HG03066 (cell line): ENCODE measurements around the gene SHROOM2.

ENCODE experiments used
- ATAC-seq: cut with Tn5 transposase; IDR thresholded peaks from one replicate; pipeline ENCODE4 v1.9.1; 2021; ENCODE audit warnings: low read depth; ENCODE audit not compliant: unreplicated experiment

SHROOM2 gene

GRCh38 chrX:9860826-9861225 is 74.6 kb downstream of the SHROOM2 start:
- ATAC-seq = no peak

- ATAC-seq = no peak
Measured at GRCh38 chrX:9861711-9862110, 75.5 kb downstream of the SHROOM2 start.

- no peak for ATAC-seq
Measured at GRCh38 chrX:9862525-9862924, 76.3 kb downstream of the SHROOM2 start.

GRCh38 chrX:9862953-9863352 is 76.7 kb downstream of the SHROOM2 start:
- ATAC-seq = no peak

GRCh38 chrX:9864011-9864410 is 77.8 kb downstream of the SHROOM2 start:
- ATAC-seq = no peak

GRCh38 chrX:9865804-9866472 is 79.7 kb downstream of the SHROOM2 start:
- ATAC-seq = no peak

GRCh38 chrX:9866633-9867032 is 80.4 kb downstream of the SHROOM2 start:
- ATAC-seq = no peak

- ATAC-seq = no peak
Measured at GRCh38 chrX:9867226-9867625, 81.0 kb downstream of the SHROOM2 start.

- ATAC-seq = no peak
Measured at GRCh38 chrX:9867753-9868152, 81.5 kb downstream of the SHROOM2 start.

GRCh38 chrX:9871701-9872268 is 85.6 kb downstream of the SHROOM2 start:
- ATAC-seq = no peak

- ATAC-seq = no peak
Measured at GRCh38 chrX:9873360-9873759, 87.1 kb downstream of the SHROOM2 start.

- ATAC-seq = peak; percentile 79
Measured at GRCh38 chrX:9873952-9874351, 87.7 kb downstream of the SHROOM2 start.

- no peak for ATAC-seq
Measured at GRCh38 chrX:9874483-9874882, 88.3 kb downstream of the SHROOM2 start.

- no peak for ATAC-seq
Measured at GRCh38 chrX:9875801-9876200, 89.6 kb downstream of the SHROOM2 start.

- no peak for ATAC-seq
Measured at GRCh38 chrX:9876201-9876600, 90.0 kb downstream of the SHROOM2 start.

- no peak for ATAC-seq
Measured at GRCh38 chrX:9878146-9878820, 92.1 kb downstream of the SHROOM2 start.

GRCh38 chrX:9880237-9880636 is 94.0 kb downstream of the SHROOM2 start:
- no peak for ATAC-seq

GRCh38 chrX:9880870-9881269 is 94.6 kb downstream of the SHROOM2 start:
- ATAC-seq = no peak

GRCh38 chrX:9882669-9883446 is 96.6 kb downstream of the SHROOM2 start:
- no peak for ATAC-seq

GRCh38 chrX:9884031-9884779 is 98.0 kb downstream of the SHROOM2 start:
- no peak for ATAC-seq

- ATAC-seq = no peak
Measured at GRCh38 chrX:9885150-9885549, 98.9 kb downstream of the SHROOM2 start.
